WI38 (cell line): ENCODE measurements around the gene PSPH.
"Not testable (repeated sequence)": the region's sequence is repeated elsewhere in the genome, so short reads cannot be mapped to it uniquely, and the experiment has no call there.

Experiments
- H3K4me3 ChIP-seq: 2 replicates; pipeline ENCODE4 v1.5.1; 2011; ENCODE audit warnings: low read depth, mild to moderate bottlenecking, control low read depth, low read length
- CTCF ChIP-seq: IDR thresholded peaks from 2 replicates; pipeline ENCODE4 v1.5.1; 2012; ENCODE audit warnings: low read depth, mild to moderate bottlenecking, control low read depth, low read length

PSPH gene

DNA sequence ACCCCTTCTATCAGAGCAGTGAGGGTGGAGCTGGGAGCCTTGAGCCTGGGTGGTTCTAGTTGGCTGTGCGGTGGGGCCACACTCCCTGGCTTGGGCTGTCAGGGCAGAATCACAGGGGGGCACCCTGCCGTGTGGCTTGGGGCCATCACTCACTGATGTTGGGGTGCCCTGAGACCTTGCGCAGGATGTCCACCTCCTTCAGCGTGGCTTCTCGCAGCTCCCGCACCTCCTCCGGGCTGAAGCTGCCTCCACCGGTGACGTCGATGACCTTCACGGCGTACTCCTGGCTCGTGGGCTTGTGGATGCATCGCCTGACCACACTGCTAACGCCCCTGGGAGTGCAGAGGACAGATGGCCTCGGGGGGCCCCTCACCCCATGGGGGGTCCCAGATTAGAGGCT is 36.2 kb upstream of the PSPH start:
- H3K4me3 ChIP-seq = no peak overlapping the region
- TF ChIP-seq CTCF = no peak

- TF ChIP-seq CTCF = no peak
- H3K4me3 ChIP-seq = no peak overlapping the region
Observed at GRCh38 chr7:56086761-56087160, 35.5 kb upstream of the PSPH start.

GRCh38 chr7:56083150-56083785 is 32.0 kb upstream of the PSPH start:
- no peak overlapping the region for H3K4me3 ChIP-seq
- no peak for TF ChIP-seq CTCF

GRCh38 chr7:56081626-56082340 is 30.5 kb upstream of the PSPH start:
- H3K4me3 ChIP-seq = no peak overlapping the region
- no peak for TF ChIP-seq CTCF

GRCh38 chr7:56080726-56081435 is 29.6 kb upstream of the PSPH start:
- H3K4me3 ChIP-seq = not testable (repeated sequence)

DNA sequence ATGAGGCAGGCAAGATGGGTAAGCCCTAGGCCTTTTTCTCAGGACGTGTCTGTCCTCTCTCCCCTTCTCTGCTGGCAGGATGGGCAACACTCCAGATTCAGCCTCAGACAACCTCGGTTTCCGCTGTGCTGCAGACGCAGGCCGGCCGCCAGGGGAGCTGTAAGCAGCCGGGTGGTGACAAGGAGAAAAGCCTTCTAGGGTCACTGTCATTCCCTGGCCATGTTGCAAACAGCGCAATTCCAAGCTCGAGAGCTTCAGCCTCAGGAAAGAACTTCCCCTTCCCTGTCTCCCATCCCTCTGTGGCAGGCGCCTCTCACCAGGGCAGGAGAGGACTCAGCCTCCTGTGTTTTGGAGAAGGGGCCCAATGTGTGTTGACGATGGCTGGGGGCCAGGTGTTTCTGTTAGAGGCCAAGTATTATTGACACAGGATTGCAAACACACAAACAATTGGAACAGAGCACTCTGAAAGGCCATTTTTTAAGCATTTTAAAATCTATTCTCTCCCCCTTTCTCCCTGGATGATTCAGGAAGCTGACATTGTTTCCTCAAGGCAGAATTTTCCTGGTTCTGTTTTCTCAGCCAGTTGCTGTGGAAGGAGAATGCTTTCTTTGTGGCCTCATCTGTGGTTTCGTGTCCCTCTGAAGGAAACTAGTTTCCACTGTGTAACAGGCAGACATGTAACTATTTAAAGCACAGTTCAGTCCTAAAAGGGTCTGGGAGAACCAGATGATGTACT is 28.4 kb upstream of the PSPH start:
- TF ChIP-seq CTCF = peak; percentile 61
- no peak overlapping the region for H3K4me3 ChIP-seq

DNA sequence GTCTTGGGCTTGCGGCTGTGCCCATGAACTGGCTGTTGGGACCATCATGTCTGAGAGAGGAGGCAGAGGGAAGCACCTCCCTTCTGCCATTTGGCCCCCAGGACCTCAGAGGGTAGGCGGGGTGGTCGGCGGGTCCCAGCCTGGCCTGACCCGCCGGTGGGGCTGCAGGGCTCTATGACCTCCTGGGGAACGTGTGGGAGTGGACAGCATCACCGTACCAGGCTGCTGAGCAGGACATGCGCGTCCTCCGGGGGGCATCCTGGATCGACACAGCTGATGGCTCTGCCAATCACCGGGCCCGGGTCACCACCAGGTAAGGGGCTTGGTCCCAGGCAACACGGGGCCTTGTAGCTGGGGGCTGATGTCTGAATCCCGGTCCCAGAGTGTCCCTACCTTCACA is 27.0 kb upstream of the PSPH start:
- no peak overlapping the region for H3K4me3 ChIP-seq
- TF ChIP-seq CTCF = no peak
